Thoracic aorta (tissue), 2 donors: ENCODE measurements around the gene SPSB3. TPM values are rescaled to one million over a fixed set of nuclear protein-coding genes. Genes with fewer than 3 reads are reported as not detected.
"Not testable (repeated sequence)": the region's sequence is repeated elsewhere in the genome, so short reads cannot be mapped to it uniquely, and the experiment has no call there.

Source experiments
- ATAC-seq: fragments of 150-250 bp; one replicate; pipeline ENCODE4 v1.8.0; 2017; ENCODE audit warnings: low read depth; ENCODE audit not compliant: insufficient number of reproducible peaks, low FRiP score
- DNase-seq: peaks from one replicate; pipeline ENCODE4 v3.0.0-alpha.2; 2020; ENCODE audit warnings: low spot score
- H3K27ac ChIP-seq, 2 donors: fragments of 200-600 bp; sonication (generic); 1 replicate in 1 of 2; 2 replicates in 1 of 2; pipeline ENCODE4 v1.5.1; 2016; ENCODE audit warnings: mild to moderate bottlenecking in 2 of 2, moderate library complexity in 2 of 2
- H3K27me3 ChIP-seq: fragments of 200-600 bp; sonication (generic); replicated peaks from 2 replicates; pipeline ENCODE4 v1.6.0; 2016; ENCODE audit warnings: mild to moderate bottlenecking; ENCODE audit not compliant: insufficient read depth
- H3K36me3 ChIP-seq: fragments of 200-600 bp; sonication (generic); one replicate; pipeline ENCODE4 v1.5.1; 2016
- H3K4me1 ChIP-seq, 2 donors: fragments of 200-600 bp; sonication (generic); 1 replicate in 1 of 2; 2 replicates in 1 of 2; pipeline versions ENCODE4 v1.5.1 to v1.6.0; 2016; ENCODE audit warnings: low read depth in 2 of 2, mild to moderate bottlenecking in 1 of 2; ENCODE audit not compliant: control insufficient read depth in 1 of 2
- H3K4me3 ChIP-seq: fragments of 200-600 bp; sonication (generic); 2 replicates; pipeline ENCODE4 v1.5.1; 2016; ENCODE audit warnings: mild to moderate bottlenecking
- H3K9me3 ChIP-seq: fragments of 200-600 bp; sonication (generic); 2 replicates; pipeline ENCODE4 v1.5.1; 2016
- CTCF ChIP-seq: fragments of 200-600 bp; sonication (generic); IDR thresholded peaks from one replicate; pipeline ENCODE4 v1.5.1; 2019; ENCODE audit warnings: antibody characterized with exemption
- total RNA-seq, 2 donors: library from RNA; depleted of rRNA; stranded (reverse); fragments of >200 nt; gene quantifications; one replicate each; pipeline versions ENCODE4 v1.1.0 to v1.2.3, GENCODE V29; 2016

Gene SPSB3
- total RNA-seq, 2 donors from 2014 or later: 60.9 to 79.3 TPM

GRCh38 chr16:1808691-1809090, 26.3 kb upstream of the SPSB3 start:
- ATAC-seq (no peak), DNase-seq (no peak)
- TF ChIP-seq CTCF: no peak
- H3K27me3 ChIP-seq: no peaks in the 10 kb centered on the region
- no peaks in the 10 kb centered on the region for H3K4me1 ChIP-seq
- H3K27ac ChIP-seq: no peak overlapping the region
- peaks cover 32% of the 10 kb centered on the region for H3K36me3 ChIP-seq
- no peak overlapping the region for H3K4me3 ChIP-seq
- H3K9me3 ChIP-seq: no peaks in the 10 kb centered on the region

- ATAC-seq (no peak), DNase-seq (no peak)
- TF ChIP-seq CTCF: no peak
- H3K9me3 ChIP-seq: no peaks in the 10 kb centered on the region
- H3K27me3 ChIP-seq: no peaks in the 10 kb centered on the region
- no peak overlapping the region for H3K4me3 ChIP-seq
- no peaks in the 10 kb centered on the region for H3K4me1 ChIP-seq
- H3K36me3 ChIP-seq: peaks cover 30% of the 10 kb centered on the region
- H3K27ac ChIP-seq: no peak overlapping the region
These were observed 25.3 kb upstream of the SPSB3 start for GRCh38 chr16:1807626-1808025.

GRCh38 chr16:1800701-1801100, 18.3 kb upstream of the SPSB3 start:
- ATAC-seq: no peak
- TF ChIP-seq CTCF: no peak
- no peak for DNase-seq

GRCh38 chr16:1799263-1799662, 16.9 kb upstream of the SPSB3 start:
- not testable (repeated sequence) for DNase-seq, H3K4me1 ChIP-seq, H3K9me3 ChIP-seq, H3K36me3 ChIP-seq, H3K4me3 ChIP-seq, H3K27me3 ChIP-seq, ATAC-seq, H3K27ac ChIP-seq

More at GRCh38 chr16:1800701-1801100, 18.3 kb upstream of the SPSB3 start:
- Histone ChIP-seq H3K27me3 (no peaks in the 10 kb centered on the region), H3K4me1 (no peaks in the 10 kb centered on the region), H3K27ac (no peak overlapping the region), H3K36me3 (no peaks in the 10 kb centered on the region), H3K4me3 (no peak overlapping the region), H3K9me3 (no peaks in the 10 kb centered on the region)

DNA sequence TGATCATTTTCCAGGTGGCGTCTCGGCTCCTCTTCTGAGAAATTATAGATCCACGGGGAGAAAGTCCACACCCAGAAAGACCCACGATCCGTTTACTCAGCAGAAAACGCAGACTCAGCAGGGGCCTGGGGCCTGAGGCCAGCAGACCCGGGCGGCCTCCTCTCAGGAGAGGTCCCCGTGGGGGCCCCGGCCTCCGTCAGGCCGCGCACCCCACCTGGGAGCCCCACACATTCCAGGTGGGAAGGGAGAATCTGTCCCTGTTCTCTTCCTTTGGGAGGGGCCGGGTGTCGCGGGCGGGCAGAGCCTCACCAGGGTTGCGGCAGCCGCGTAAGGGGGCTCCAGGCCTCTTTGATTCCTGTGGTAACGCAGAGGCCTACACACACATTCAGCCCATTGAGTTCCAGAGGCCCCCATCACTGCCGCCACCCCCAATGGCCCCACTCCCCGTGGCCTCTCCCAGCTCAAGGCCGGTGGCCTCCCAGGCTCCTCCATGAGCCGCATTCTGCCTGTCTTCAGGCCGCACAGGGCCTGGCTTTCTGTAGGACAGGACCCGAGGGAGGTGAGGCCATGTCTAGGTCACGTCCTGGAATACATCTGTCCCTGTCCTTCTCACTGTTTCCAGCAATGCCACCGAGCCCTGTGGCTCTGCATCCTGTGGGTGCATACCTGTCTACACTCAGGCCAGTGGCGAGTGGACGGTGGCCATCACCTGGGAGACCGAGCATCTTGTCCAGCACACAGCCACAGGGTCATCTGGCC, 12.7 kb upstream of the SPSB3 start:
- DNase-seq: no peak
- no peak overlapping the region for H3K4me3 ChIP-seq
- no peak for ATAC-seq
- no peak overlapping the region for H3K27ac ChIP-seq
- no peaks in the 10 kb centered on the region for H3K4me1 ChIP-seq
- no peaks in the 10 kb centered on the region for H3K9me3 ChIP-seq
- H3K36me3 ChIP-seq: peaks cover 3% of the 10 kb centered on the region
- TF ChIP-seq CTCF: no peak
- H3K27me3 ChIP-seq: no peaks in the 10 kb centered on the region
